SU-DHL-6 (cell line): ENCODE results near the gene ARFGAP3.

ENCODE experiments used
- H2AFZ ChIP-seq: fragments of 200-600 bp; sonication (generic); 2 replicates; pipeline ENCODE4 v1.6.1; 2014; ENCODE audit warnings: low read depth, mild to moderate bottlenecking, moderate library complexity, mixed read lengths, antibody characterized with exemption, low read length; ENCODE audit not compliant: severe bottlenecking
- H3F3A ChIP-seq: fragments of 200-600 bp; shearing (Covaris generic); 2 replicates; pipeline ENCODE4 v1.6.0; 2016; ENCODE audit warnings: antibody characterized with exemption, mild to moderate bottlenecking; ENCODE audit not compliant: insufficient read depth
- H3K27ac ChIP-seq: fragments of 200-600 bp; sonication (generic); 2 replicates; pipeline ENCODE4 v1.5.1; 2016; ENCODE audit warnings: low read depth, mild to moderate bottlenecking, low read length, moderate library complexity, mixed read lengths
- H3K27me3 ChIP-seq: fragments of 200-600 bp; sonication (generic), shearing (Covaris generic); 2 replicates; pipeline ENCODE4 v1.6.0; 2014; ENCODE audit warnings: mild to moderate bottlenecking, low read length
- H3K36me3 ChIP-seq: fragments of 200-600 bp; sonication (generic); 2 replicates; pipeline ENCODE4 v1.6.1; 2014; ENCODE audit warnings: mild to moderate bottlenecking, low read length, mixed read lengths
- H3K4me2 ChIP-seq: fragments of 300-600, 200-600 bp; shearing (Covaris generic), sonication (generic); 2 replicates; pipeline ENCODE4 v1.6.0; 2014; ENCODE audit warnings: low read length, low read depth, mild to moderate bottlenecking; ENCODE audit not compliant: poor library complexity, severe bottlenecking
- H3K4me3 ChIP-seq: fragments of 200-600 bp; sonication (generic); 2 replicates; pipeline ENCODE4 v1.5.1; 2014; ENCODE audit warnings: antibody characterized with exemption, low read length, mild to moderate bottlenecking, mixed read lengths; ENCODE audit not compliant: insufficient read depth, poor library complexity, severe bottlenecking
- H3K79me2 ChIP-seq: fragments of 200-600 bp; sonication (generic); 2 replicates; pipeline ENCODE4 v1.6.1; 2014; ENCODE audit warnings: mild to moderate bottlenecking, low read length, moderate library complexity; ENCODE audit not compliant: insufficient read depth
- H3K9ac ChIP-seq: fragments of 200-600 bp; sonication (generic); 2 replicates; pipeline ENCODE4 v1.7.0; 2014; ENCODE audit warnings: mild to moderate bottlenecking, low read length
- H3K9me2 ChIP-seq: fragments of 200-600 bp; sonication (generic); replicated peaks from 2 replicates; pipeline ENCODE4 v1.6.1; 2014; ENCODE audit warnings: low read length; ENCODE audit not compliant: insufficient read depth
- H3K9me3 ChIP-seq: fragments of 200-600 bp; sonication (generic); 2 replicates; pipeline ENCODE4 v1.6.1; 2014; ENCODE audit warnings: low read length, mixed read lengths; ENCODE audit not compliant: insufficient read depth
- H4K20me1 ChIP-seq: fragments of 200-600 bp; sonication (generic); 2 replicates; pipeline ENCODE4 v1.6.1; 2014; ENCODE audit warnings: low read depth, mild to moderate bottlenecking, antibody characterized with exemption, low read length, moderate library complexity, mixed read lengths
- CTCF ChIP-seq: fragments of 200-600 bp; sonication (generic); IDR thresholded peaks from one replicate; pipeline ENCODE4 v1.5.1; 2017; ENCODE audit warnings: antibody characterized with exemption, mild to moderate bottlenecking, low read length, moderate library complexity; ENCODE audit not compliant: insufficient read depth, poor library complexity, severe bottlenecking
- EZH2phosphoT487 ChIP-seq: fragments of 200-600 bp; sonication (generic), shearing (Covaris generic); conservative IDR thresholded peaks from 2 replicates; pipeline ENCODE4 v1.6.1; 2018; ENCODE audit warnings: mild to moderate bottlenecking, antibody characterized with exemption, low read length, moderate library complexity, mixed read lengths

Gene ARFGAP3

GRCh38 chr22:42860968-42861367 is 3.9 kb upstream of the ARFGAP3 start:
- TF ChIP-seq EZH2phosphoT487 (no peak), CTCF (no peak)
- Histone ChIP-seq H3F3A (peaks cover 10% of the 10 kb centered on the region; the same call in 1 of the 2 replicates), H3K27ac (no peak overlapping the region)

GRCh38 chr22:42857845-42858481 is 890 bp upstream of the ARFGAP3 start:
- H2AFZ ChIP-seq: no peak overlapping the region
- no peak for TF ChIP-seq CTCF
- H3K4me2 ChIP-seq: no peak overlapping the region
- no peak overlapping the region for H3K9ac ChIP-seq
- H3K27me3 ChIP-seq: no peaks in the 10 kb centered on the region
- H3K36me3 ChIP-seq: no peaks in the 10 kb centered on the region
- no peak overlapping the region for H3K27ac ChIP-seq
- H3K9me3 ChIP-seq: no peaks in the 10 kb centered on the region
- H3K9me2 ChIP-seq: no peaks in the 10 kb centered on the region
- H3F3A ChIP-seq: peaks cover 10% of the 10 kb centered on the region; the same call in 1 of the 2 replicates
- no peaks in the 10 kb centered on the region for H4K20me1 ChIP-seq
- no peak overlapping the region for H3K4me3 ChIP-seq
- H3K79me2 ChIP-seq: no peaks in the 10 kb centered on the region

More at GRCh38 chr22:42860968-42861367, 3.9 kb upstream of the ARFGAP3 start:
- H4K20me1 ChIP-seq: no peaks in the 10 kb centered on the region
- no peaks in the 10 kb centered on the region for H3K9me3 ChIP-seq
- no peak overlapping the region for H3K4me3 ChIP-seq
- H3K79me2 ChIP-seq: no peaks in the 10 kb centered on the region
- H2AFZ ChIP-seq: no peak overlapping the region
- no peaks in the 10 kb centered on the region for H3K27me3 ChIP-seq
- H3K9ac ChIP-seq: no peak overlapping the region
- H3K36me3 ChIP-seq: no peaks in the 10 kb centered on the region
- no peak overlapping the region for H3K4me2 ChIP-seq
- no peaks in the 10 kb centered on the region for H3K9me2 ChIP-seq

GRCh38 chr22:42856179-42856864 is 751 bp downstream of the ARFGAP3 start:
- Histone ChIP-seq H3K36me3 (no peaks in the 10 kb centered on the region), H3K9me2 (no peaks in the 10 kb centered on the region), H4K20me1 (no peaks in the 10 kb centered on the region), H3K4me3 (peak overlapping the region; percentile 70), H3K4me2 (peak overlapping the region; percentile 95), H3K27me3 (no peaks in the 10 kb centered on the region), H3K9me3 (no peaks in the 10 kb centered on the region), H3F3A (peaks cover 10% of the 10 kb centered on the region; the same call in 1 of the 2 replicates), H3K79me2 (no peaks in the 10 kb centered on the region), H3K9ac (peak overlapping the region; percentile 61), H2AFZ (peak overlapping the region; percentile 16), H3K27ac (no peak overlapping the region)
- TF ChIP-seq CTCF (no peak), EZH2phosphoT487 (no peak)
